AG10803 (cell line): ENCODE measurements around the gene DBX2.
"Not testable (repeated sequence)": the region's sequence is repeated elsewhere in the genome, so short reads cannot be mapped to it uniquely, and the experiment has no call there.

Experiments
- DNase-seq: peaks from one replicate; pipeline ENCODE4 v3.0.0; 2010; ENCODE audit warnings: low read depth
- H3K4me3 ChIP-seq: 2 replicates; pipeline ENCODE4 v1.5.1; 2011; ENCODE audit warnings: mild to moderate bottlenecking, low read length, control low read depth
- TF ChIP-seq, protein P1 (sequence below): conservative IDR thresholded peaks from 2 replicates; pipeline ENCODE4 v1.5.1; 2011; ENCODE audit warnings: mild to moderate bottlenecking, low read length, control low read depth, inconsistent platforms

Gene DBX2

GRCh38 chr12:45050751-45051571, at the start of gene DBX2:
Gene DBX2, minus strand, starts transcription at chr12:45051099. Its CDS starts 172 bp downstream, at chr12:45050927.
- TF ChIP-seq, protein P1, sequence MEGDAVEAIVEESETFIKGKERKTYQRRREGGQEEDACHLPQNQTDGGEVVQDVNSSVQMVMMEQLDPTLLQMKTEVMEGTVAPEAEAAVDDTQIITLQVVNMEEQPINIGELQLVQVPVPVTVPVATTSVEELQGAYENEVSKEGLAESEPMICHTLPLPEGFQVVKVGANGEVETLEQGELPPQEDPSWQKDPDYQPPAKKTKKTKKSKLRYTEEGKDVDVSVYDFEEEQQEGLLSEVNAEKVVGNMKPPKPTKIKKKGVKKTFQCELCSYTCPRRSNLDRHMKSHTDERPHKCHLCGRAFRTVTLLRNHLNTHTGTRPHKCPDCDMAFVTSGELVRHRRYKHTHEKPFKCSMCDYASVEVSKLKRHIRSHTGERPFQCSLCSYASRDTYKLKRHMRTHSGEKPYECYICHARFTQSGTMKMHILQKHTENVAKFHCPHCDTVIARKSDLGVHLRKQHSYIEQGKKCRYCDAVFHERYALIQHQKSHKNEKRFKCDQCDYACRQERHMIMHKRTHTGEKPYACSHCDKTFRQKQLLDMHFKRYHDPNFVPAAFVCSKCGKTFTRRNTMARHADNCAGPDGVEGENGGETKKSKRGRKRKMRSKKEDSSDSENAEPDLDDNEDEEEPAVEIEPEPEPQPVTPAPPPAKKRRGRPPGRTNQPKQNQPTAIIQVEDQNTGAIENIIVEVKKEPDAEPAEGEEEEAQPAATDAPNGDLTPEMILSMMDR = no peak
- peak within 1 kb of the TSS; percentile 34 for H3K4me3 ChIP-seq
- DNase-seq = no peak

GRCh38 chr12:45098766-45099165, 47.9 kb upstream of the DBX2 start:
- TF ChIP-seq, protein P1 = no peak
- DNase-seq = no peak
- H3K4me3 ChIP-seq = no peak overlapping the region

DNA sequence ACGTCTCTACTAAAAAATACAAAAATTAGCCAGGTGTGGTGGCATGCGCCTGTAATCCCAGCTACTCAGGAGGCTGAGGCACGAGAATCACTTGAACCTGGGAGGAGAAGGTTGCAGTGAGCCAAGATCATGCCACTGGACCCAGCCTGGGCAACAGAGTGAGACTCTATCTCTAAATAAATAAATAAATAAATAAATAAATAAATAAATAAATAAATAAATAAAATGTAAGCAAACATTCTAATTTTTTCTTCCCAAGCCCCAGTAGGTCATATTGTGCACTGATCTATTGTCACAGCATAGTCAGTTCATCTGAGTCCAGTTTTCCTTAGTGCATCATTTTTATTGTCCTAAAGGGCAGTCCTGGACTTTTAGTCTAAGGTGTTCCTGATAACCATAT, 44.5 kb upstream of the DBX2 start:
- not testable (repeated sequence) for H3K4me3 ChIP-seq, DNase-seq

DNA sequence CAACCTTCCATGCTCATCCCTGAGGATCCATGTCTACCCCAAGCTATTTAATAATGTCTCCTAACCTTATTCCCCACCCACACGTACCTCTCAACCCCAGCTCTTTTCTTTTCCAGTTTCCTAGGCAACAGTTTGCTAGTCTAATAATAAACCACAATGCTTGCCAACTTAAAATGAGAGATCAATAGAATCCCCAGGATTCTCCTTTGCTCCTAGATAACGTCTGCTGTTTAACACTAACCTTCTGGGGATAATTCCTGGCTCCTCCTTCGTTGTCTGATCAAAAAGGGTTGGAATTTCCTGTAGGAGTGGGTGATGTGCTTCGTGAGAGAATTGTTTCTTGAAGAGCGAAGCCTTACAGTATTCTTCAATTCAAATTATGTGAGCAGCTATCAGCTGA, 42.2 kb upstream of the DBX2 start:
- H3K4me3 ChIP-seq = no peak overlapping the region
- TF ChIP-seq, protein P1 = no peak
- no peak for DNase-seq

GRCh38 chr12:45089411-45090075, 38.6 kb upstream of the DBX2 start:
- no peak overlapping the region for H3K4me3 ChIP-seq
- DNase-seq = no peak
- TF ChIP-seq, protein P1 = no peak

DNA sequence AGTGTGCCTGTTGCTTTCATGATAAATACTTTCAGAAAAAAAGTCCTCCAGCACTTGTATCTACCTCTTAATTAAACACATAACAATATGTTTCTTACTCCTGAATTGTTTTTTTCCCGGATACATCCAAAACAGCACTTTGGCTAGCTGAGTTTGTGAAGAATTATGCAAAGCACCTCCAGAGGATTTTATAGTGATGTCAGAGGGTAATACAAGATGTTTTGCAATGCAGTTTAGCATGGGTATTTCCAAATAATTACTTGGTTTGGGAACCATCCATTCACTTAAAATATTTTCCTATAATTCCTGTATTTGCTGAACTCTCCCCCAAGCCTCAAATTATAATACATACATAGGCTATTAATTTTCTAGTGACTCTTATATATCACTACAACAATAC, 37.7 kb upstream of the DBX2 start:
- TF ChIP-seq, protein P1 = no peak
- H3K4me3 ChIP-seq = no peak overlapping the region
- DNase-seq = no peak

DNA sequence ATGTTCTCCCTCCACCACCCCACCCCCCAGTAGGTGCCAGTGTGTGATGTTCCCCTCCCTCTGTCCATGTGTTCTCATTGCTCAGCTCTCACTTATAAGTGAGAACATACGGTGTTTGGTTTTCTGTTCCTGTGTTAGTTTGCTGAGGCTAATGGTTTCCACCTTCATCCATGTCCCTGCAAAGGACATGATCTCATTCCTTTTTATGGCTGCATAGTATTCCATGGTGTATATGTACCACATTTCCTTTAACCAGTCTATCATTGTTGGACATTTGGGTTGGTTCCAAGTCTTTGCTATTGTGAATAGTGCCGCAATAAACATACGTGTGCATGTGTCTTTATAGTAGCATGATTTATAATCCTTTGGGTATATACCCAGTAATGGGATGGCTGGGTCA, 33.3 kb upstream of the DBX2 start:
- not testable (repeated sequence) for DNase-seq, H3K4me3 ChIP-seq

DNA sequence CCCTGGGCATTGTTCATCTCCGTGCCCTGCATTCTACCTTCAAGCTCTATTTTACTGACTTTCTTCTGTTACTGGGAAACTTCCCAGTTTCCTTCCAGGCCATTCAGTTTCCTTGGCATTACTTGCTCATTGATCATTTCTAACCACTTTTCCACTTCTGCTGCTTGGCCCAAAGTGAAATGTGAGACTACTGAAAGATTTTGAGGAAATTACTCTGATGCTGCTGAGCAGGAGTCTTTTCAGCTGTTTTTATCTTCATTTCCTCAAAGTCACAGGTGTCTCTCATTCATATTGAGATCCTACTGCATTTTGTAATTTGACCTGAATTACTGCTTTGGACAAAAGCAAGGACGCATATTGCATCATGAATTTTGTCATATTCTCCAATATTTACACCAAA, 26.4 kb upstream of the DBX2 start:
- TF ChIP-seq, protein P1 = no peak
- no peak for DNase-seq
- H3K4me3 ChIP-seq = no peak overlapping the region
